Tibial nerve (tissue), 3 donors: ENCODE data around the gene AFG1L.

ENCODE experiments used
- POLR2A ChIP-seq, 2 donors: fragments of 450-650 bp; IDR thresholded peaks; one replicate each; pipeline ENCODE4 v1.6.1; 2017; ENCODE audit warnings: antibody characterized with exemption in 2 of 2, mild to moderate bottlenecking in 2 of 2, moderate library complexity in 2 of 2
- TF ChIP-seq, protein P1 (sequence below), 5 experiments: fragments of 200-600 bp in 3 of 5; fragments of 450-650 bp in 2 of 5; sonication (generic) in 3 of 5; IDR thresholded peaks; one replicate each; pipeline ENCODE4 v1.5.1; 2016 to 2019; ENCODE audit warnings: antibody characterized with exemption in 5 of 5, mild to moderate bottlenecking in 3 of 5, moderate library complexity in 2 of 5

DNA sequence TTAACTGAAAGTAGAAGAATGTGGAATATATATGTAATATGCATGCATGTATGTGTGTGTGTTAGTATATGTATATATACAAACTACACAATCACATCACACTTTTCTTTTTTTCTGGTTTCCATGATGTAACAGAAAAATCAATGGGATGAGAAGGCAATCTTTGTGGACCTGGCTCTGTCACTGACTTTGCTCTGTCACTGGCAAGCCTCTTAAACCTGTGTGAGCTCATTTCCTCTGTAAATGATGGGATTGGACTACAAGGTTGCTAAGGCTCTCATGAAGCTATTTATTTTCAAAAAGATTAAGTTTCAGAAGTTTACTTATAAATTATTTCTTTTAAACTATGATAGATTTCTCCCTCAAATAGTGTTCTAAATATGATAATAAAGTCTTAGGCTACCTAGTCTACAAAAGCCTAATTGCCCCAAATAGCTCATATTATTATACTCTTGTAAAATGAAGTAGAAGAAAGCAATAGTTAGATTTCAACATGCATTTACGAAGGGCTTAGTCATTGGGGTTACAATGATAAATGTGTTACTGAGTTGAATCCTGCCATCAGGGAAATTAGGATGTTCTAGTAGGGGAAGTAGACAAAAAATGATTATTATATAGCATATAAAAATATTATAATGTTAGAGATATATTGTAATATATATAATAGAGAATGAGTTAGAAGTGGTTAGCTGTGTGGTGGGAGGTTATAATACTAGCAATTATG, 129.3 kb downstream of the AFG1L start:
- TF ChIP-seq, protein P1, sequence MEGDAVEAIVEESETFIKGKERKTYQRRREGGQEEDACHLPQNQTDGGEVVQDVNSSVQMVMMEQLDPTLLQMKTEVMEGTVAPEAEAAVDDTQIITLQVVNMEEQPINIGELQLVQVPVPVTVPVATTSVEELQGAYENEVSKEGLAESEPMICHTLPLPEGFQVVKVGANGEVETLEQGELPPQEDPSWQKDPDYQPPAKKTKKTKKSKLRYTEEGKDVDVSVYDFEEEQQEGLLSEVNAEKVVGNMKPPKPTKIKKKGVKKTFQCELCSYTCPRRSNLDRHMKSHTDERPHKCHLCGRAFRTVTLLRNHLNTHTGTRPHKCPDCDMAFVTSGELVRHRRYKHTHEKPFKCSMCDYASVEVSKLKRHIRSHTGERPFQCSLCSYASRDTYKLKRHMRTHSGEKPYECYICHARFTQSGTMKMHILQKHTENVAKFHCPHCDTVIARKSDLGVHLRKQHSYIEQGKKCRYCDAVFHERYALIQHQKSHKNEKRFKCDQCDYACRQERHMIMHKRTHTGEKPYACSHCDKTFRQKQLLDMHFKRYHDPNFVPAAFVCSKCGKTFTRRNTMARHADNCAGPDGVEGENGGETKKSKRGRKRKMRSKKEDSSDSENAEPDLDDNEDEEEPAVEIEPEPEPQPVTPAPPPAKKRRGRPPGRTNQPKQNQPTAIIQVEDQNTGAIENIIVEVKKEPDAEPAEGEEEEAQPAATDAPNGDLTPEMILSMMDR (IDR thresholded peaks at IDR 0.05): no peak
- TF ChIP-seq POLR2A (IDR thresholded peaks at IDR 0.05): no peak
